HG03575 (cell line): Measurements from ENCODE around the gene C1QTNF7.

ENCODE experiments used
- ATAC-seq: cut with Tn5 transposase; IDR thresholded peaks from one replicate; pipeline ENCODE4 v1.9.1; 2021; ENCODE audit not compliant: unreplicated experiment, insufficient number of reproducible peaks, low FRiP score; ENCODE audit errors: extremely low read depth

C1QTNF7 gene

GRCh38 chr4:15451181-15451865 is 23.5 kb downstream of the C1QTNF7 start:
- ATAC-seq: no peak

DNA sequence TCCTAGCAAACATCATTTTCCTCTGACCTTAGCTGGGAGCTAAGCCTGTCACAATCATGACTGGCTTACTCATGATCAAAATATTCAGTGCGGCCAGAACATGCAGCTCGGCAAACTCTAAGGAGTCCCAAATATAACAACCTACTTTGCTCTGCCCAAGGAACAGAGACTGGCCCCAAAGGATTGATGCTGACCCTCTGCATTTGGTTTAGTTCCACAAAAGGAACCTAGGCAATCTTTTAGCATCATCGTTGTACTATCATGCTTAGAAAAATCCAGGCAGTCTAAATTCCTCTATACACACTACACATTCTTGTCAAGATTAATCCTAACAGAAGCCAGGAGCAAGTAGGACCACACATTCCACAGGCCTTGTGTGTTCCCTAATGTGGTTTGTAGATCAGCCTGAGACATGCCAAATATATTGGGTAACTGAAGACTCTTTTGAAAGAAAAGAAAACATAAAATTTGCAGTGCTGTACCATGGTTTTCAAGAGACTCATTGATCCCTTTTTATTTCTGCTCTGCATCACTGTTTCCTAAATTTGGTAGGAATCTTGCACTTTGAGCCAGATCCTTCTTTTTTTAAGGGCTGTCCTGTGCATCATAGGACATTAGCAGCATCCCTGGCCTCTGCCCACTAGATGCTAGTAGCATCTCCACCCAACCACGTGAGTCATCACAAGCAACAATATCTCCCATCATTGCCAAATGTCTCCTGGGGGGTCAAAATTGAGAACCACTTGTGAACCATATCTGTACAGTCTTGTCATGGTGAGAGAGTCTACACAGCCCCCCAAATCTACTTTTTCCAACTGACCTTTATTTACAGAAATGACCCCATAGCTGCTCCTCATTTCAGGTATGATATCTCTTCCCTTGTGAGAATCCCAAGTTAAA is 24.3 kb downstream of the C1QTNF7 start:
- ATAC-seq: no peak

DNA sequence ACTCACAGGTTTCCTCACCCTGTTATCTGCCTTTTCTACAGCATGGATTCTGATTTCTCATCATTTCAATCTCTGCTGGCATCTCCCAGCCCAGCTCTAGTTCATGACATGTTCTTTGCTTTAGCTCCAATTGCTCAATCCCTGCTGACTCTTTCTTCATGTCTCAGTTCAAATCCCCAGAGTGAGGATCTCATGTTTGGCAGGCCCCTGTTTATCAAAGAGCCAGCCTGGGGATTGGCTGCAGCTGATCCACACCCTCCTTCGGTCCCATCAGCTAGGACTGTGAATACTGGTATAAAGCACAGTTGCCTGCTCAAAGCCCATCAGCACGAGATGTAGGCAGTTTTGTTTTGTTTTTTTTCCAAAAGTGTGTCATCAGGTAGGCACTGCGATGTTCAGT is 27.5 kb downstream of the C1QTNF7 start:
- ATAC-seq: no peak

GRCh38 chr4:15457406-15458201 is 29.8 kb downstream of the C1QTNF7 start:
- ATAC-seq: peak; percentile 98

- ATAC-seq: no peak
Observed at GRCh38 chr4:15458616-15459015, 30.8 kb downstream of the C1QTNF7 start.

DNA sequence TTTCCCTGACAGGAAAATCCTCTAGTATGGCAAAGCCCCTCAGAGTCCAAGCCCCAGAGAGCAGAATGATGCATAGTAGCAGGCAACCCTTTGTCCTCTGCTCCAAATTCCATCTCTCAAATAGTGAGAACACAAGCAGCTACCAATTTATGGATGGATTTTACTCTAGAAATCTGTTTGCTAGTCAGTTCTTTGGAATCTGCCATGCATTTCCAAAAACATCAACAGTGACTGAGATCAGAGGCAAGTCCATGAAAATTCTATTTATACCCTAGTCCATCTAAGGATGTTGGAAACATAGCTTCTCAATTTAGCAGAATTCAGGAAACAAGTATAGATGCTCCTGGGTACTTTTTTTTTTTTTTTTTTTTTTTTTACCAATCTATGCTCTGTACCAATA is 31.9 kb downstream of the C1QTNF7 start:
- no peak for ATAC-seq

DNA sequence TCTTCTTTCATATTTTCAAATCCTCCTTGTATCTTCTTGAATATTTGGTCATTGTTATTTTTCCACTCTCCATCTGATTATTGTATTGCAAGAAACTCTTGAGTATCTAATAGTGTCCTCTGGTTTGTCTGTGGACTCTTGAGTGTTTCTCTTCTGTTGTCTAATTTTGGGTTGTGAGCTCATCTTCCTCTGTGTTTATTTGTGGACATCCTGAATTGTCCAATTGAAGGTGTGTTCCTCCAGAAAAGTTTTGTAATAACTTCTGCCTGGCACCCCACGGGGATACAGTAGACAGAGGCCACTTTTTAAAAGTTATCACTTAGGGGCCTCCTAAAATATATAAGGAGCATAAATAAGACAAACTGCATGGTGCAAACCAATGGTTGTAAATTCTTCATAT is 38.8 kb downstream of the C1QTNF7 start:
- ATAC-seq: no peak

- ATAC-seq: no peak
Observed at GRCh38 chr4:15469402-15470127, 41.7 kb downstream of the C1QTNF7 start, which contains the start of gene CC2D2A. Gene CC2D2A (plus strand): TSS chr4:15469882. CDS start chr4:15475933, 6,051 bp downstream.

DNA sequence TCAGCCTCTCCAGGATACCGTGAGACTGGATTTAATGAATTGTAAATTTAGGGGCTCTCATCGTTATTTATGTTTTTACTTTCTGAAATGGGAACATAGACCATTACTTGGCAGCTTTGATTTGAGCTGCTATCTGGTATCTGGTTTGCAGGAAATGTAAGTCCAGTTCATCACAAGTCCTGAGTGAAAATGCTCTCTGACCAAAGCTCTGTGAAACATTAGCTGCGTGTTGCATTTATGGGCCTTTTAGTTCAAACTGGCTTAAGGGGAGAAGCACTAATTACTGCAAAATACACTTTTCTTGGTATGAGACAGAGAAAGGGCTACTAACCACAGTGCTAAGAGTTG is 42.3 kb downstream of the C1QTNF7 start:
- ATAC-seq: no peak

DNA sequence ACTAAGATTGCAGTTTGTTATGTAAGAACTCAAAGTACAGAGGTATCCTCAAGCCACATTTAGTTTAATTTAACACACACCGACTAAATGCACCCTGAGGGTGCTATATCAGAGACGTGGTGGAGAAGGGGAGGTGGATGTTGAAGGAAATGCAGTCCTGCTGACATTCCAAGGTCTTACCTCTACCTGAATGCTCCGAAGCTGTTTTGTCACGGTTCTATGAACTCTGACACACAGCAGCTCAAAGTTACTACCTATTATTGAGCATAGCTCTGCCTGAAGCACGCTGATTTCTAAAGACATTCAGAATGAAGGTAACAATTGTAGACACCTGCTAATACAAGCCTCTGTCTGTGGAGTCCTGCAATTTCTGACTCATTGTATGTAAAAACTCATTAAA is 48.6 kb downstream of the C1QTNF7 start:
- no peak for ATAC-seq

DNA sequence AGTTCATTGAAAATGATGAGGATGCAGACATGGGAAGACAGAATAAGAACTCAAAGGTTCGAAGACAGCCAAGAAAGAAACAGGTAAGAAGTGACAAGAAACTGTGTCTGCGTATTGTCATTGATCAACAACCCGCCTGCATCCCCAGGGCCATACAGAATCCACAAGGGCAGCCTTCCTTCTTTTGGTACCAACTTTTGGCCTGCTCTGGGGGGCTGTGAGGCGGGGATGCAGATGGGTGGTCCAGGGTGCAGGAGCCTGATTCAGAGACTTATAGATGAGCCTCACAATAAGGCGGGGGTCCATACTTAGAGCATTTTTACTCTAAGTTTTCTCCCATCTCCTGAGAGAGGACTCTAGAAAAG is 50.9 kb downstream of the C1QTNF7 start:
- no peak for ATAC-seq

- no peak for ATAC-seq
Observed at GRCh38 chr4:15479089-15479912, 51.5 kb downstream of the C1QTNF7 start.

DNA sequence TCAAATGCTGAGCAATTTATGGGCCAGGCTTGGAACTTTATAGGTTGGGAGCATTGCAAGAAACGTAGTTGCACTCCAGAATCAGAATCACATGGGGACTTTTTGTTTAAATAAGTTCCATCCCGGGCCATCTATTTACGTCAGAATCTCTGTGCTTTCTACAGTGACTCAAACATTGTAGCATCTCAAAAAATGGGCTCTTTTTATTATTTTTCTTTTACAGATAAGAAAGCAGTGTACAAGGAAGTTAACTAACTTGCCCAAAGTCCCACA is 52.0 kb downstream of the C1QTNF7 start:
- no peak for ATAC-seq

DNA sequence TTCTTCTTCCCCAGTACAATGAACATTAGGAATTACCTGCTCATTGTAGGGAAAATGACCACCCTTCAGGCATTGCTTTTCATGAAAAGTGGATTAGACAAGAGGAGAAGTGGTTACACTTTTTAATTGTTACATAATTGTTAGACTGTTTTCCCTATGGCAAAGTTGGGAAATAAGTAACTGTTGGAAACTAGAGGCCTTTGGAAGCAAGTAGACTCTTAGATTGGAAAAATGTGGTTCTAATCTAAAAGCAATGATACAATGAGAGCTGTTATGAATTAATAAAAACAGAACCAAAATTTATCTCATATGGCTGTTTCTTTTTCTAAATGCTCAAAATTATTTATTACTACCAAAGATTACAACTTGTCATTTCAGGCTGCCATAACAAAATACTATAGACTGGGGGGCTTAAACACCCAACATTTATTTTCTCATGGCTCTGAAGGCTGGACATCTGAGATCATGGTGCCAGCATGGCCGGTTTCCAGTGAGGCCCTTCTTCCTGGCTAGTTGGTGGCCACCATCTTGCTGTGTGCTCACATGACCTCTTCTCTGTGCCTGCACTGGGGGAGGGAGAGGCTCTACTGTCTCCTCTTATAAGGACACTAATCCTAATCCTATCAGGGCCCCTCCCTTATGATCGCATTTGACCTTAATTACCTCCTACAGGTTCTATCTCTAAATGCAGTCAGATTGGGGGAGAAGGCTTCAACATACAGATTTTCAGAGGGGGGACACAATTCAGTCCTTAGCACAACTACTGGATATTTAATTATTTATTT is 54.3 kb downstream of the C1QTNF7 start:
- no peak for ATAC-seq

GRCh38 chr4:15482842-15483241 is 55.0 kb downstream of the C1QTNF7 start:
- no peak for ATAC-seq

DNA sequence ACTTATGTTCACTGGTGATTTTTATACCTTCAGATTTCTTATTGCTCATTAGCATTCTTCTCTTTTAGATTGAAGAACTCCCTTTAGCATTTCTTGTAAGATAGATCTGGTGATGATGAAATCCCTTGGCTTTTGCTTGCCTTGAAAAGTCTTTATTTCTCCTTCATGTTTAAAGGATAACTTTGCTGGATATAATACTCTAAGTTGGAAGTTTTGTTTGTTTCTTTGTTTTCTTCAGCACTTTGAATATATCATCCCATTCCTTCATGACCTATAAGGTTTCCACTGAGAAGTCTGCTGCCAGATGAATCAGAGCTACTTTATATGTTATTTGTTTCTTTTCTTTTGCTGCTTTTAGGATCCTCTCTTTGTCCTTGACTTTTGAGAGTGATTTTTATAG is 60.3 kb downstream of the C1QTNF7 start:
- ATAC-seq: no peak

- no peak for ATAC-seq
Observed at GRCh38 chr4:15488658-15489470, 61.0 kb downstream of the C1QTNF7 start.
